K562 (cell line): ENCODE measurements around the gene CITED2. TPM values are rescaled to one million over a fixed set of nuclear protein-coding genes. Genes with fewer than 3 reads are reported as not detected.

Experiments
- BCOR ChIP-seq: fragments of 450-650 bp; IDR thresholded peaks from 2 replicates; pipeline ENCODE4 v1.6.1; 2016
- CREB1 ChIP-seq, 2 experiments: sonication (generic) in 1 of 2; formaldehyde crosslinking in 1 of 2; IDR thresholded peaks; 2 replicates each; pipeline versions ENCODE4 v1.6.1 to v1.8.0; 2012 to 2022; ENCODE audit warnings: inconsistent platforms in 1 of 2, mild to moderate bottlenecking in 1 of 2, missing genetic modification reagents in 1 of 2, moderate library complexity in 1 of 2
- CREB3L1 ChIP-seq: fragments of 450-650 bp; IDR thresholded peaks from 2 replicates; pipeline ENCODE4 v1.6.1; 2014; ENCODE audit warnings: low read depth, mild to moderate bottlenecking, moderate library complexity, borderline replicate concordance
- CXXC5 ChIP-seq: fragments of 250-450 bp; sonication (Bioruptor Pico); IDR thresholded peaks from 2 replicates; pipeline ENCODE4 v1.8.0; 2022; ENCODE audit warnings: inconsistent platforms, mild to moderate bottlenecking, moderate library complexity
- GABPB2 ChIP-seq: fragments of 250-450 bp; sonication (Bioruptor Pico); conservative IDR thresholded peaks from 2 replicates; pipeline ENCODE4 v1.5.1; 2021; ENCODE audit warnings: mild to moderate bottlenecking
- HDAC6 ChIP-seq: IDR thresholded peaks from 2 replicates; pipeline ENCODE4 v1.6.1; 2012; ENCODE audit warnings: low read depth, mild to moderate bottlenecking, control low read depth, inconsistent platforms, low read length, moderate library complexity
- KAT2B ChIP-seq: IDR thresholded peaks from one replicate; pipeline ENCODE4 v1.6.1; 2012; ENCODE audit warnings: low read depth, mild to moderate bottlenecking, control low read depth, inconsistent platforms, low read length, moderate library complexity
- MAFK ChIP-seq: IDR thresholded peaks from 2 replicates; pipeline ENCODE4 v1.6.1; 2011; ENCODE audit warnings: low read length, improper control_type of control experiment
- POLR2AphosphoS5 ChIP-seq: IDR thresholded peaks from 2 replicates; pipeline ENCODE4 v1.6.1; 2011; ENCODE audit warnings: mild to moderate bottlenecking, low read depth, low read length, moderate library complexity; ENCODE audit not compliant: control insufficient read depth, insufficient read depth
- RBFOX2 ChIP-seq: fragments of 200-400 bp; formaldehyde crosslinking; IDR thresholded peaks from 2 replicates; pipeline ENCODE4 v1.6.1; 2017; ENCODE audit warnings: low read depth, mild to moderate bottlenecking, low read length, moderate library complexity
- SMAD1 ChIP-seq: fragments of 150-350 bp; IDR thresholded peaks from 2 replicates; pipeline ENCODE4 v1.6.1; 2014; ENCODE audit warnings: low read length, low read depth; ENCODE audit not compliant: partially characterized antibody
- ZNF449 ChIP-seq: fragments of 250-450 bp; sonication (Bioruptor Pico); IDR thresholded peaks from 2 replicates; pipeline ENCODE4 v1.8.0; 2022; ENCODE audit warnings: moderate library complexity, mild to moderate bottlenecking, inconsistent platforms
- ZNF609 ChIP-seq: sonication (generic); formaldehyde crosslinking; IDR thresholded peaks from 2 replicates; pipeline ENCODE4 v1.8.1; 2023; ENCODE audit warnings: missing genetic modification reagents, mild to moderate bottlenecking, borderline replicate concordance
- ZNF639 ChIP-seq, 2 experiments: fragments of 200-800 bp in 1 of 2; sonication (Bioruptor generic) in 1 of 2; sonication (generic) in 1 of 2; formaldehyde crosslinking in 1 of 2; IDR thresholded peaks in 1 of 2; conservative IDR thresholded peaks in 1 of 2; 2 replicates each; pipeline versions ENCODE4 v1.5.0 to v1.6.1; 2016 to 2020; ENCODE audit warnings: missing compliant biosample characterization in 1 of 2, missing genetic modification characterization in 1 of 2, missing genetic modification reagents in 1 of 2
- ZNF695 ChIP-seq: fragments of 450-650 bp; formaldehyde crosslinking; IDR thresholded peaks from 2 replicates; pipeline ENCODE4 v1.4.0; 2020; ENCODE audit warnings: mild to moderate bottlenecking, moderate library complexity
- polyA plus RNA-seq, 8 experiments: library from polyadenylated mRNA; depleted of rRNA in 4 of 8; stranded (reverse) in 5 of 8; unstranded in 3 of 8; fragments of >200 nt; fragmentation: Nextera tagmentation in 2 of 8; fragmentation: Illumina TruSeq in 1 of 8; extraction: Ambion mirVana in 2 of 8; extraction: Trizol in 1 of 8; gene quantifications; 2 replicates each; pipeline versions ENCODE4 v1.2.1 to v1.2.3, GENCODE V29; 2011 to 2014; ENCODE audit warnings: inconsistent platforms in 1 of 8, missing spikeins in 1 of 8
- total RNA-seq, 7 experiments: library from RNA; depleted of rRNA in 6 of 7; stranded (reverse); fragments of >200 nt in 6 of 7; fragmentation: Illumina TruSeq in 2 of 7; extraction: Trizol in 2 of 7; gene quantifications; 2 replicates each; pipeline versions ENCODE4 v1.2.1 to v1.2.3, GENCODE V29; 2011 to 2021; ENCODE audit warnings: low replicate concordance in 1 of 7

The CITED2 gene
- total and polyA plus RNA-seq, 9 of the 15 experiments (the other 6 are each of a cell fraction or from before 2014, with no cell fraction given): 0.21 to 86.1 (median 17.5) TPM

- no peak for TF ChIP-seq ZNF695 (CRISPR knock-in tag)
- 0 out of 4 replicates have a peak, but pooled peaks of 1 of the 2 experiments have one; percentile 30 for TF ChIP-seq ZNF639 (CRISPR knock-in tag; conservative IDR thresholded peaks at IDR 0.05 in 1 of 2, IDR thresholded peaks at IDR 0.05 in 1 of 2)
- no peak for TF ChIP-seq GABPB2 (CRISPR knock-in tag)
- no peak for TF ChIP-seq KAT2B
- TF ChIP-seq ZNF609 (CRISPR knock-in tag): no peak
- no peak for TF ChIP-seq SMAD1
- TF ChIP-seq RBFOX2: peak; percentile 87
- 0 out of 2 replicates have a peak, but pooled peaks have one; percentile 22 for TF ChIP-seq CREB3L1
- TF ChIP-seq MAFK: no peak
- TF ChIP-seq CREB1 (IDR thresholded peaks at IDR 0.05): no peak
- TF ChIP-seq CREB1 (CRISPR knock-in tag; IDR thresholded peaks at IDR 0.05): 0 out of 2 replicates have a peak, but pooled peaks have one; percentile 13
- TF ChIP-seq BCOR: no peak
- no peak for TF ChIP-seq HDAC6
- no peak for TF ChIP-seq POLR2AphosphoS5
- no peak for TF ChIP-seq ZNF449 (CRISPR knock-in tag)
- TF ChIP-seq CXXC5: peak; percentile 64
Observed at GRCh38 chr6:139373154-139373927, 1.1 kb downstream of the CITED2 start (continued).
